ENCODE data around the gene TNP2.

TNP2 gene

DNA sequence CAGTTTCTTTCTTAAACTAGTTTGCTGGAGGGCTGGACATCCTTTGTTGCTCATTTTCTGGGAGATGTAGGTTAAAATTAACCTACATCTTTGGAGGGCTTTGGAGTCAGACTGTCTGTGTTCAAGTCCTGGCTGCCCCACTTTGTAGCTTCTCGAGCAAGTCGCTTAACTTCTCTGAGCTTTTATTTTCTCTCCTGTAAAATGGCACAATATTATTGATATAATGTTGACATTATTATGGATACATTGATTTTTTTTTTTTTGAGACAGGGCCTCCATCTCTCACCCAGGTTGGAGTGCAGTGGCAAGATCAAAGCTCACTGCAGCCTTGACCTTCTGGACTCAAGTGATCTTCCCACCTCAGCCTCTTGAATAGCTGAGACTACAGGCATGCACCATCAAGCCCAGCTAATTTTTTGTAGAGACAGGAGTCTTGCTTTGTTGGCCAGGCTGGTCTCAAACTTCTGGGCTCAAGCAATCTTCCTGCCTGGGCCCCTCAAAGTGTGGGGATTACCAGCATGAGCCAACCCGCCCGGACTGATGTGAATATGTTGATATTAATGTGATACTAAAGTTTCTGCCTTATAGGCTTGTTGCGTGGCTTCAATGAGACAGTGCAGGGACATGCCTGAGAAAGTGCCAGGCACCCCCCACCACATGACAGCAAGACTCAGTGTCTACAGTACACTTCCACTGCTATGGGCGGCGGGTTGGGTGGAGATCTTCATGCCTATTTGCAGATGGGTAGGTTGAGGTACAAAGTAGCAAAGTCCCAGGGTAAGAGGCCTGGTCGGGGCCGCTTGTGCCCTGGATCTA is 44.6 kb upstream of the TNP2 start:
- Histone ChIP-seq H3K4me3 (ENCODE audit: low read depth, low read length) (no peak overlapping the region), H3K36me3 (ENCODE audit: control insufficient read depth, insufficient read depth, low read length) (no peaks in the 10 kb centered on the region), H3K27me3 (ENCODE audit: control insufficient read depth, insufficient read depth, low read length) (no peaks in the 10 kb centered on the region), H2AFZ (no peak overlapping the region), H3K79me2 (no peaks in the 10 kb centered on the region), H3K27ac (no peak overlapping the region), H3K9me3 (ENCODE audit: control insufficient read depth, low read length) (no peaks in the 10 kb centered on the region), H3K9ac (no peak overlapping the region), H3K4me2 (ENCODE audit: low read length) (no peak overlapping the region), H3K4me1 (peaks cover 9% of the 10 kb centered on the region)
- no peak for TF ChIP-seq CTCF (IDR thresholded peaks at IDR 0.05)

DNA sequence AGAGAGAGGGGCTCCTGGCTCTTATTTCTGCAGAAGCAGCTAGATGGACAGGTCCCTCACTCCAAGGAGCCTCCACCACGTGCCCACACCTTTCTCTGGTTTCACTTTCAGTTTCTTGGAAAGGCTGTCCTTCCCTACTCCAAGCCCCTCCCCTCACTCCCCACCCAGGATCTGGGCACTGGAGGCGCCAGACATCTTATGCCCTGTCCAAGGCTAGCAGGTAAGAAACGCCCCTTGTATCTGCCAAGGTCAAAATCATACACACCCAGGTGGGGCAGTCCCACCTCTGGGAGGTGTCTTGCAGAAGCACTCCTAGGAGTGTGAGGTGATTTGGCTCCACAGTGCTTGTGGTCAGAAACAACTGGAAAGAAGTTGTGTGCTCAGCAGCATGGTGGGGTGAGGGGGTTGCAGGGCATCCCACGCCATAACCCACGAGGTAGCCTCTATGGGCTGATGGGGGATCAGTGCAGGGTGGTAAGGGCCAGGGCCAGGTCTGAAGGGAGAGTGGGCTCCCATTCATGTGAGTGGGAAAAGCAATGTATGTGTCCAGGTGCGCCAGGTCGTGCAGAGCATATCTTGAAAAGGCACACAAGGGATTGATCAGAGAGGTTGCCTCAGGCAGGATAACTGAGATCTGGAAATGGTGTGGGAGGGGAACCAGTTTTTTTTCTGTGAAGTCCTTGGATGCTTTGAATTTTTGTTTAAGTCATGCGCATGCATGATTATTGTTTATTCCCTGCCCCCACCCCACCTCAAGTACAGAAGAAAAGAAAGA is 43.8 kb upstream of the TNP2 start:
- Histone ChIP-seq H3K9ac (no peak overlapping the region), H3K27ac (no peak overlapping the region), H3K36me3 (ENCODE audit: control insufficient read depth, insufficient read depth, low read length) (no peaks in the 10 kb centered on the region), H2AFZ (peak overlapping the region; percentile 67), H3K4me2 (ENCODE audit: low read length) (peak overlapping the region; percentile 55), H3K9me3 (ENCODE audit: control insufficient read depth, low read length) (no peaks in the 10 kb centered on the region), H3K79me2 (no peaks in the 10 kb centered on the region), H3K4me1 (peaks cover 9% of the 10 kb centered on the region), H3K4me3 (ENCODE audit: low read depth, low read length) (peak overlapping the region; percentile 22), H3K27me3 (ENCODE audit: control insufficient read depth, insufficient read depth, low read length) (no peaks in the 10 kb centered on the region)
- TF ChIP-seq CTCF (IDR thresholded peaks at IDR 0.05) = no peak

- Histone ChIP-seq H3K27ac (no peak overlapping the region), H3K36me3 (ENCODE audit: control insufficient read depth, insufficient read depth, low read length) (no peaks in the 10 kb centered on the region), H3K4me1 (peaks cover 9% of the 10 kb centered on the region), H3K9me3 (ENCODE audit: control insufficient read depth, low read length) (no peaks in the 10 kb centered on the region), H3K27me3 (ENCODE audit: control insufficient read depth, insufficient read depth, low read length) (no peaks in the 10 kb centered on the region), H3K9ac (no peak overlapping the region), H3K79me2 (no peaks in the 10 kb centered on the region), H3K4me2 (ENCODE audit: low read length) (no peak overlapping the region), H2AFZ (no peak overlapping the region), H3K4me3 (ENCODE audit: low read depth, low read length) (no peak overlapping the region)
- TF ChIP-seq CTCF (IDR thresholded peaks at IDR 0.05) = no peak
These were observed 42.0 kb upstream of the TNP2 start for GRCh38 chr16:11310997-11311561.

DNA sequence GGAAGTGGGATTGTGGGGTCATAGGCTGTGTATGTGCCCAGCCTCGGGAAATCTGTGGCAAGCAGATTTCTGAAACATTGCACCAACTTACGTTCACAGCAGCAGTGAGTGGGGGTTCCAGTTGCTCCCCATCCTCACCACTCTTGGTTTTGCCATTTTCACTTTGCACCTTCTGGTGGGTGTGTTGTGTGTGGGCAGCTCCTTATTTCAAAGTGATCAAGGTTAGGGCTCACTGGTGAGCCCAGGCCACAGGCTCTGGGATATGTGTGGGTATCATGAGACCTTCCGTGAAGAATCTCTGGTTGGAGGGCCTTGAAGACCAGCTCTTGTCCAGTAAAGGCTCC is 41.5 kb upstream of the TNP2 start:
- Histone ChIP-seq H3K9me3 (ENCODE audit: control insufficient read depth, low read length) (no peaks in the 10 kb centered on the region), H3K4me3 (ENCODE audit: low read depth, low read length) (no peak overlapping the region), H2AFZ (no peak overlapping the region), H3K79me2 (no peaks in the 10 kb centered on the region), H3K27me3 (ENCODE audit: control insufficient read depth, insufficient read depth, low read length) (no peaks in the 10 kb centered on the region), H3K4me1 (peaks cover 9% of the 10 kb centered on the region), H3K9ac (no peak overlapping the region), H3K36me3 (ENCODE audit: control insufficient read depth, insufficient read depth, low read length) (no peaks in the 10 kb centered on the region), H3K27ac (no peak overlapping the region), H3K4me2 (ENCODE audit: low read length) (no peak overlapping the region)
- no peak for TF ChIP-seq CTCF (IDR thresholded peaks at IDR 0.05)

Measured in parathyroid adenoma (tissue), 2 donors.